ENCODE results near the gene DIO3.

Gene DIO3

DNA sequence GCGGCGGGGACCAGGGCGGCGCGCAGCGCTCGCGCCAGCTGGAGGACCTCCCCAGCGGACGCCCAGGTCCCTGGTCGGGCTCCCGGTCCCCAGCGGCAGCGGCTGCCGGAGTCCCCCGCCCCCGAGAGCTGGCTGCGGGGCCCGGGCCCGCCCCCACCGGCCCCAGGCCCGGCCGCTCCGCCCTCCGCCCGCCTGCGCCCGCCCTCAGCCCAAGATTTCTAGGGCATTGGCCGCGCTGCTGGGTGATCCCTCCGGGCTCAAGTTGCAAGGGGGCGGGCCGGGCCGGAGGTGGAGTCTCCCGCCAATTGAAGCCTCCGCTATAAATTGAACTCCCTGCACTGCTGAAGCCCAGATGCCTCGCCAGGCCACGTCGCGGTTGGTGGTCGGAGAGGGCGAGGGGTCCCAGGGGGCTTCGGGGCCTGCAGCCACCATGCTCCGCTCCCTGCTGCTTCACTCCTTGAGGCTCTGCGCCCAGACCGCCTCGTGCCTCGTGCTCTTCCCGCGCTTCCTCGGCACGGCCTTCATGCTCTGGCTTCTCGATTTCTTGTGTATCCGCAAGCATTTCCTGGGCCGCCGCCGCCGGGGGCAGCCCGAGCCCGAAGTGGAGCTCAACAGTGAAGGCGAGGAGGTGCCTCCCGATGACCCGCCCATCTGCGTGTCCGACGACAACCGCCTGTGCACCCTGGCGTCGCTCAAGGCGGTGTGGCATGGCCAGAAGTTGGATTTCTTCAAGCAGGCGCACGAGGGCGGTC, at the start of gene DIO3:
Gene DIO3, plus strand, starts transcription at position 351 of the 752 bp plus-strand sequence.
- DNase-seq (ENCODE audit: low read depth in 2 of 3, low spot score in 1 of 3), result no peak

DNA sequence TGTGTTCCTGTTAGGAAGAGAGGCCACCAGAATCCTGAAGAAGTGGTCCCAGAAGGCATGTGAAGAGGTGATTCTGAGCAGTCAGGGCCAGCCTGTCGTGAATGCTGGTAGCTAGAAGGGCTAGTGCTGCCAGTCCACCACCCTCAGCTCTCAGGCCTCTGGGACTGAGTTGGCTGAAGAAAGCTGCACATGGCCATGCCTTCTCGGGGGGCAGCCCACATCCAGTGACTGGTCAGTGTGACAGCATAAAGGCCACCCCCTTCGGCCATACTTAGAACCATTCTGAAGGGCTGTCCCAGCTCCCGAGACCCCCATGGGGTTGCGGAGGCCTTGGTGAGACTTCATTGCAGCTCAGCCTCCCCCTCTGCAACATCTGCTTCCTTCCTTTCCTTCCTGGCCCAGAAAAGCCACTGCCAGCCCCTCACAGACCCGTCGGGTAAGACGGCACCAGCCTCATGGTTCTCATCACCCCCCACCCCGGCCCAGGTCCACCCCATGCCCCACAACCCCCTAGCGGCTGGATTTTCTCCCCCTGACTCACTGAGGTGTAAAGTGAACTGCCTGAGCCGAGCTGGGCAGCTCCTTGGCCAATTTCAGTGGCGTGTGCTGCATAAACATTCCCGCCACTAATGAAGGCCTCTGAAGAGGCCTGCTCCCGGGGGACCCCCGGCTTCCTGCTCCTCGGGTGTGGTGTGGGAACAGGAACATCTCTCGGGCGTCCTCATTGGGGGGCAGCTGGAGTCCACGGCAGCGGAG, 49.5 kb upstream of the DIO3 start:
- no peak for DNase-seq (ENCODE audit: low read depth in 2 of 3, low spot score in 1 of 3)

DNA sequence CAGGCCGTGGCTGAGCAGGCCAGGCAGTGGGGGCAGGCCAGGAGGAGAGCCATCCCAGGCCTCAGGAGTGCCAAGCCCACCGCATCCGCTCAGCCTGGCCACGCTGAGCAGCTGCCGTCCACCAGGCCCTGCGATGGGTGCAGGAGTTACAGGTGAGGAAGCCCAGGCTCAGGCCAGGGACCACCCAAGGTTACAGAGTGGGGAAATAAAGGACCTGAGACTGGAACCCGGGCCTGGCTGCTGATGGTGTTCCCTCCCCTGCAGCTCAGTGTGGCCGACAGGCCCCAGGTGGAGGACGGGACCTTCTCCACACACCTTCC, 49.0 kb upstream of the DIO3 start:
- no peak for DNase-seq (ENCODE audit: low read depth in 2 of 3, low spot score in 1 of 3)

DNA sequence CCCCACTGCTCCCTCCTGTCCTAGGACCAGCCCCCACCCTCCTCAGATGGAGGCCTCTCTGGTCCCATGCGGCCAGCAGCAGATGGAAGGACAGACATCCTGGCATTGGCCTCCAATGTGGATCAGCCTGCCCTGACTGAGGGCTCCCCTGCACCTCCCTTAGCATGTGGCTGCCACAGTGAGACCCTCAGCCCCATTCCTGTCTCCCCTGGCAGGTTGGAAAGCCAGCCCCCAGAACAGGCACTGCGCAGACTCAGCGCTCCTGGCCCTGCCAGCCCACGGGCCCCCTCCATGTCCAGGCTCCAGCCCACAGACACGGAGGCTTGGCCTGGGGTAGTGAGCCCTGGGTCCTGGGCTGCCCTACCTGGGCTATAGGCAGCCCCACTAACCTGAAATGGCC, 47.2 kb upstream of the DIO3 start:
- no peak for DNase-seq (ENCODE audit: low read depth in 2 of 3, low spot score in 1 of 3)

DNA sequence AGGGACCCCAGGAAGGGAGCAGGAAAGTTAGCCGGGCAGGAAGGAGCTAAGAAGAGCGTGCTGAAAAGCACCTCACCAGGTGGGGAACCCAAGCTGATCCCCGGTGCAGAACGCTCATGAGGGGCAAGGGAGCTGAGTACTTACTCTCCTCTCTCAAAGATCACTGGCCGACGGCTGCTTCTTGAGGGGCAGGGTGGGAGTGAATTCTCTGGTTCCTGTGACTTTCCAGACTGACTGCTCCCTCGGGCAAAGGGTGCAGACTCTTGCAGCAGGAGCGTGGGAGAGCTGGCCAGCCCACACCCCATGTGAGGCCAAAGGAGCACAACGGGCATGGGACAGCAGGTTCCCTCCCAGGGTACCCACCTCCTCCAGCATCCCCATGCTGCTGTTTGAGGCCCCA, 44.9 kb upstream of the DIO3 start:
- DNase-seq (ENCODE audit: low read depth in 2 of 3, low spot score in 1 of 3), result no peak

DNA sequence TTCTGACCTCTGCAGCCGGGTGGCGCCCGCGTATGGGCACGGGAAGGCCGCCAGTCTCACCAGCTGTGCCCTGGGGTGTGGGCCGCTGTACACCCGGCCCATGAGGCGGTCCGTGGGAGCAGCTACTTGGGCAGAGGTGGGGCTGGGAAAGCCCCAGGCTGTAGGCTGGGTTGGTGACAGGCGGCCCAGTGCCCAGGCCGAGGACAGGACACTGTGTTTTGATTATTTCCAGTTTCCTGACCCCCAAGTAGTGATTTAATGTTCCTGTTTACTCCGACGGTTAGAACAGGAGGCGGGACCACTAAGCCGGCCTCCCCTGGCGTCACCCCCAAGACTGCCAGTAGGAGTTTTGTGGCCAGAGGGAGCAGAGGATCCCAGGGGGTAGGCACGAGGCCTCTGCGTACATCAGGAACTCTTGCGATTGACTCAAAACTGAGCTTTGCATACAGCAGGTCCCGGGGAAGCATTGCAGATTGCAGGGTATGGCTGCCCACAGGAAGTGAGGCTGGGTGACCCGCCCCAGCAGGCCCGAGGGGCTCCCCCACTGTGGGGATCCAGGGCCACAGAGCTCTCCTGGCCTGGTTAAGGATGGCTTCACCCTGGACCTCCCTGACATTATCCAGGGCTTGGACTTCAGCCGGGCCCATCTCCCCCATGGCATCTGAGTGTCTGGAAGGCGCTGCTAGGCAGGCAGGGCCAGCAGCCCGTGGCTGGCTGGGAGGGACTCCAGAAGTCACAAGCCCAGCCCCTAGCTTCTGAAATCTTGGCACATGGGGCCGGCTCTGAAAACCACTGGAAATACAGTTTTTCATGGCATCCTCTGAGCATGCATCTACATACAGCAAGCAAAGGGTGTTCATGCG, 42.5 kb upstream of the DIO3 start:
- no peak for DNase-seq (ENCODE audit: low read depth in 2 of 3, low spot score in 1 of 3)

DNA sequence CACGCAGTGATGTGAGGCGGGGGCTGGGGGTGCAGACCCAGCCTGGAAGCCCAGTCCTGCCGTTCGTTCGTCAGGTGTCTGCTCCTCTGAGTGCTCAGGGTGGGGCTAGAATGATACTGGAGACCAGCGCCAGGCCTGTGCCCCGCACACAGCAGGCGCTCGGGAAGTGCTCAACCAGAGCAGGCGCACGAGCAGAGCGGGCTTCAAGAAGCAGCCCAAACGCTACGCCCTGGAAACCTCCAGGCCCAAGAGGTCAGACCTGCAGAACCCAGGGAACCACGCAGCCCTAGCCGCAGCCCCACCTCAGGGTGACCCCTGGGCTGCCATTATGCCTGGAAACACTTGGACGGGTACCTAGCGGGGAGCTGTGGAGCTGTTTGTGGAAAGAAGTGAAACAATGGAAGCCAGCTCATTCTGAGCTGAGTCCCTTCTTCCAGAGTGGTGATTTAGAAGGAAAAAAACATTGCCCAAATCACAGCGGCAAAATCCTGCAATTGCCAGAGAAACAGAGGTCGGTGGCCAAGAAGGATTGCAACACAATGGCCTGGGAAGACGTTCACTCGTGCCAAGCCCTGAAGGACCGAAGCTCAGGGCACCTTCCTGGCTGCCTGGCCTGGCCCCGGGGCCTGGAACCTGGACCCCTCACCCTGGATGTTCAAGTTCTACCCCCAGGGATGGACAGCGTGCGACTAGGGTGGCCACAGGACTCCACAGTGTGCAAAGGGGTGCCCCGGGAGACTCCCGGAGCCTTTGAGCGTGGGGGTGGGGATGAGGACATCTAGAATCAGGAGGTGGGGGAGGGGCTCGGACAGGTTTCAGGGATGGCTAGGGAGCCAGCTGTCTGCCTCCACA, 40.4 kb upstream of the DIO3 start:
- DNase-seq (ENCODE audit: low read depth in 2 of 3, low spot score in 1 of 3), result no peak

DNA sequence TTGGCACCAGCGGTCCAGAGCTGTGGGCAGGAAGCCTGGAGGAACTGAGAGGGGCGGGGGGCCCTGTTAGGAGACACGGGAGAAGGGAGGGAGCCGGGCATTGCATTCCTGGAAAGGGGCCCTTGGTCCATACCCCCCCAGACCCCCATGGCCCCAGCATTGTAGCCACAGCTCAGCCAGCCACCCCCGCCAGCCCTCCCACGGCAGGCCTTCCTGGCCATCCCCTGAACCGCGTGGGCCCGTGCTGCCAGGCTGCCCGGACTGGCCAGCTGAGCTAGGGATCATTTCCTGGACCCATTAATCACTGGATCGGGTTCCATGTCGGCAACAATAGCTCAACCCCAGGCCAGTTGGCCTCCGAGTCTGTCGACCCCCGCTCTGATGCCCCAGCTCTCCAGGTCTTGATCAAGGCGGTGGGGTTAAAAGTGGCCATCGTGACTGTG, 39.8 kb upstream of the DIO3 start:
- no peak for DNase-seq (ENCODE audit: low read depth in 2 of 3, low spot score in 1 of 3)

DNA sequence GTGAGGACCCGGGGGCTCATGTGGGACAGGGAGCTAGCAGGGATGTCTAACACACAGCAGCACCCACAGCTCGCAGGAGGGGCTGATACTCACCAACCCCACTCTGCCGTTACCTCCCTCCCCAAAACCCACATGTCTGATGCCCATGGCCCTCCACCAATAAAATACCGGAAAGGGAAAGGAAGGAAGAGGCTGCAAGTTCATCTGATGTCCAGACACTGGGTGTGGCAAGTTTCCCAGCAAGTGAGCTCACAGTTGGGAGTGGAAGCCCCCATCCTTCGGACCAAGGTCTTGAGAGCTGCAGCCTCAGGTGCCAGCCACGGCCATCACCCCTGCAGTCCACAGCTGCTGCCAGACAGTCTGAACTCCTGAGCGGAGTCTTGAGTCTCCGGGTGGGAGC, 39.3 kb upstream of the DIO3 start:
- no peak for DNase-seq (ENCODE audit: low read depth in 2 of 3, low spot score in 1 of 3)

DNA sequence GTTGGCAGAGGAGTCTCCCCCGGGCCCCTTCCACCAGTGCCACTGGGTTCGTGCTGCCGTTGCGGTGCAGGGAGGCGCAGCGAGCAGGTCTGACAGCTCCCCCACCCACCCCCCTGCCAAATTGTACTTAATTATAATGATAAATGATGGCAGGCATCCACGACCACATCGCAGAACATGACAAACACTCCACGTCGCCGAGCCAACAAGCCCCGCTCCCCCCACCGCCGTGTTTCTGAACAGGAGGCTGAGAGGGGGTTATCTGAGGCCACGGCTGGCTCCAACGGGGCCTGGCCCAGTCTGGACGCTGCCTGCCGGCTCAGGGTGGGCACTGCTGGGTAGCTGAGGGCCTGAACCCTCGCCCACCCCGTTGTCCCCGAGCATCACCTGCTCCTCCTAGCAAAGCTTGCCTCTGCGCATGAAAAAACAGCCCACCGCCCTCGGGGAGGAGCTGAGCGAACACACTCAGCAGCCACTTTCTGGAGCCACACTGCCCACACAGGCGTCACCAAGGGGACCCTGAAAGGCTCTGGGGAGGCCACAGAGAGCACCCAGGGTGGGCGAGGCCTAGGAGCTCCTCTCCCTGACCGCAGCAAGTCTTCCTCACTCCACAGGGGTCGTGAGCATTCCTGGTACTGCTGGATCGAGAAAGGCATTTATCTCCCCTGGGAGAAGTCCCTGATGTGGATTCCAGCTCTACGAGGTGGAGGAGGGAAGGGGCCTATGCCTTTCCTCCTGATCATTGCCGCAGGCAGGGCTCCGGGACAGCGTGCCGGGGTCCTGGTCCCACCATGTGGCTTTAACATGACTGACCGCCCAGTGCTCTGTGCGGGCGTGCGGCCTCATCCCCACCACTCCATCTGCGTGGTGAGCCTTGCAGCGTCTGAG, 35.4 kb upstream of the DIO3 start:
- no peak for DNase-seq (ENCODE audit: low read depth in 2 of 3, low spot score in 1 of 3)

DNA sequence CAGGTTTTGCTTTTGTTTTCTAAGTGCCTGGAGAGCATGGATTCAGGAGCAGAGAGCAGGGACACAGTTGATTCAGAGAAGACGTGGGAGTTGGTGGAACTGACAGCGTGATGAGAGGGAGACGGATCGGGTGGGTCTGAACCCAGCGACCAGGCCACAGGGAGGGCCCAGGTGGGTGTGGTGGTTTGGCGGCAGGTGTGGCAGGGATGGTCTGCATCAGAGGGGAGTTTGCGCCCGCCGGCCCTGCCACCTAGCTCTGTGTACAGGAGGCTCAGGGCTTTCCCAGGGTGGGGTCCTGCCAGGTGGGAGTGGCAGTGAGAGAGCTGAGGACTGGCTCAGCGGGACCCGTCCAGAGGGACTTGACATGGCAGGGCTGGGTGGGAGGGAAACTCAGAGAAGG, 33.3 kb upstream of the DIO3 start:
- DNase-seq (ENCODE audit: low read depth in 2 of 3, low spot score in 1 of 3), result no peak

DNA sequence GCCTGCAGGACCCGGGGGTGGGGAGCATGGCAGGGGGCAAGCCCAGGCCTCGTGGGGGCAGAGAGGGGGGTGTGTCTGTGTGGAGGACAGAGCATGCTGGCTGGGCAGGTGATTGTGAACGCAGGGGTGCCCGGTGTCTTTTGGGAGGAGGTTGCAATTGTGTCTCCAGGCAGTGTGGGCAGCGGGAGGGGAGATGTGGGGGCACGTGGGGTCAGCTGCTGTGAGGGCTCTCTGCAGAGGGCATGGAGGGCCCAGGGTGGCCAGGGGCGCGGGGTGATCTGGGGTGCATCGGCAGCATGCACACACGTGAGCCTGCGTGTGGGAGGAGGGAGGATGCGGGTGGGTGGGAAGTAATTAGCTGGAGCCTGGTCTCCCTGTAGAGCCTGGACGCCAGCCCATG, 32.2 kb upstream of the DIO3 start:
- no peak for DNase-seq (ENCODE audit: low read depth in 2 of 3, low spot score in 1 of 3)

DNA sequence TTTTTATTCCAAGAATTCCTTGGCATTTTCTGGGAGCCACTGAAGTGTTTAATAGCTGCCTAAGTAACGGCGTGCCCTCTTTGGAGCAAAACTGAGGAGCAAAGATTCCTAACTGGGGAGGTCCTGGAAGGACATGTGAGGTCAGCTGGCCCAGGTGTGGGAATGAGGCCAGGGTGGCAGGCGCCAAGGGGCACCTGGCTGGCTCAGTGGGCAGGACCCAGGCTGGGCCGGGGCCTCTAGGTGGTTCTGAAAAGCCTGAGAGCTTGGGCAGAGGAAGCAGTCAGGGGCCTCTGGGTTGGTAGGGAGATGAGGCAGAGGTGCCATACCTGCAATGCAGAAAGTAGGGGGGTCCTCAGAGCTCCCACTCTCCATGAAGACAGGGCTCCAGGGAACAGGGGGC, 27.1 kb upstream of the DIO3 start:
- no peak for DNase-seq (ENCODE audit: low read depth in 2 of 3, low spot score in 1 of 3)

DNA sequence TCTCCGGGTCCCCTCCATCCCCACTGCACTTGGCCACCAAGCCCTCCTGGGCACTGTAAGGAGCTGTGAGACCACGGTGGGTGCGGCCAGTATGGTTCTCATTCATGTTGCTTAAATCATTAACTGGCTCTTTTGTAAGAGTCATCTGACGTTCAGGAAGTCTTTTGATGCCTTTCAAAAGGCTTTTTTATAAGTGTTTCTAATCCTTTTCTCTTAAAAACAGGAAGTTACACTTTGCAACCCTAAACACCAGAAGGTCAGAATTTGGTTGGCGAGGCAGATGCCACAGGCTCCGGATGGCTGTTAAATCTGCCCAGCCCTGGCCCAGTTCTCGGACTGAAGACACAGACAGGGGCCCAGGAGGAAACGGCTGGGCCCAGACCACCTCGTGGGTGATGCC, 26.1 kb upstream of the DIO3 start:
- DNase-seq (ENCODE audit: low read depth in 2 of 3, low spot score in 1 of 3), result no peak

DNA sequence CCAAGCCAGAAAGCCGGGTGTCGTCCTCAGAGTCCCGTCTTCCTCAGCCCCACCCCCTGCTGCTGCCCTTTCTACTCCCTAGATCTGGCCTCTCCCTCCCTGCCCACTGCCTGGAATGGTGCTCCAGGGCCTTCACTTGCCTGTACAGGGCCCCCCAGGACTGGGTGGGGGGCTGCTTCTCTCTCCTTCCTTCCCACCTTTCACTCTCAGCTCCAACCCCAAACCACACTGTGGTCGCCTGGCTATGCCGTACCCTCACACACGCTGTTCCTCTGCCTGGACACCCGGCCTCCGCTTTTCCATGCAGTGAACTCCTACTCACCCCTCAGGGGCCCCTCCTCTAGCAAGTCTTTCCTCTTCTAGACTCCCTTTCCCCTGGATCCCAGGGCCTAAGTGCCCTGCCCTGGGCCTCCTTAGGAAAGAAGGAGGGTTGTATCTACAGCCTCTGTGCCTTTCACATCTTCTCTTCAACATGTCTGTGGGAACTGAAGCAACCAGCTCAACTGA, 25.5 kb upstream of the DIO3 start:
- DNase-seq (ENCODE audit: low read depth in 2 of 3, low spot score in 1 of 3), result no peak

DNA sequence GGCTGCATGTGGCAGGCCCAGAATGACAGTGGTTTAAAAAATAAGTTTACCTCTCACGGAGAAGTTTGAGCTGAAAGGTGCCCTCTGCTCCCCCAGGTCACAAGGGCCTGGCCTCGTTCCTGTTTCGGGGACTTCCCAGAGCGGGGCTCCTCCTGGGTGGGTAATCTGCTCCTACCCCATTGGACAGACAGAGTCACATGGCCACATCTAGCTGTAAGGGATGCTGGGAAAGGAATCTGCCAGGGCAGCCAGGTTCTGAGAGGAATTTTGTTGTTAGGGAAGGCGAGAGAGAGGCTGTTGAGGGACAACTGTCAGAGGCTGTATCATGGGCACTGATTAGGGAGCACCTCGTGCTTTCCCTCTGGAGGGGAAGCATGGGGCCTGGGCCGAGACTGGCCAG, 24.0 kb upstream of the DIO3 start:
- DNase-seq (ENCODE audit: low read depth in 2 of 3, low spot score in 1 of 3), result no peak

DNA sequence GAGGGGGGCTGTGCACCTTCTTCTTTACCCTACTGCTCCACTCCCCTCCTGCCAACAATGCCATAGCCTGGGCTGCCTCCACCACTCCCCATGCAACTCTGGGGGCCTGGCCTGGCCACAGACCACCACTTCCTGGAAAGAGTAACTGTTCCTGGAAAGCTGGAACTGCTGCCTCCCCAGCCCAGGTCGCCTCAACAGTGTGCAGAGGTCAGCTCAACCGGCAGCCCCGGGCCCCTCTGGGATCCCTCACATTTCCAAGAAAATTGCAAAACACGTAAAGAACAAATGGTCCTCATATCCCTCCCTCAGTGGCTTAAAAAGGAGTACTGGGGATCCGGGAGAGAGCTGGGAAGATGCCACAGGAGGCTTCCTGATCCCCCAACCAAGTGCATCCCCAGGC, 22.4 kb upstream of the DIO3 start:
- no peak for DNase-seq (ENCODE audit: low read depth in 2 of 3, low spot score in 1 of 3)

DNA sequence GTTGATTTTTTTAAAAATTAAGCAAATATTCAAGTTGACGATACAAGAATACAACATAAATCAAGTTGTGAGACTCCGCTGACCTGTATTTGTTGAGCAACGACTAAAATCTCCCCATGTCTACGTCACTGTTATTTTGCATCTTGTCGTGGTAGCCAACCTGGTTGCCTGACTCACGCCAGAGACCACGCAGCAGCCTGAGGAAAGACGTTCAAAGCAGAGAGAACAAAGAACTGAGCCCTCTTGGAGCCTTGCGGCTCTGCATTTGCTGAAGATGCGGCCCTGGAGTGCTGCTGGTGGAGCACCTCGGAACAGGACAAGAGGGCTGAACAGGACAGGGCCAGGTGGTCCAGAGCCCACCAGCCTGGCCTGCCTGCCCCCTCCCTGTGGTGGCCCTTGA, 21.4 kb upstream of the DIO3 start:
- no peak for DNase-seq (ENCODE audit: low read depth in 2 of 3, low spot score in 1 of 3)

DNA sequence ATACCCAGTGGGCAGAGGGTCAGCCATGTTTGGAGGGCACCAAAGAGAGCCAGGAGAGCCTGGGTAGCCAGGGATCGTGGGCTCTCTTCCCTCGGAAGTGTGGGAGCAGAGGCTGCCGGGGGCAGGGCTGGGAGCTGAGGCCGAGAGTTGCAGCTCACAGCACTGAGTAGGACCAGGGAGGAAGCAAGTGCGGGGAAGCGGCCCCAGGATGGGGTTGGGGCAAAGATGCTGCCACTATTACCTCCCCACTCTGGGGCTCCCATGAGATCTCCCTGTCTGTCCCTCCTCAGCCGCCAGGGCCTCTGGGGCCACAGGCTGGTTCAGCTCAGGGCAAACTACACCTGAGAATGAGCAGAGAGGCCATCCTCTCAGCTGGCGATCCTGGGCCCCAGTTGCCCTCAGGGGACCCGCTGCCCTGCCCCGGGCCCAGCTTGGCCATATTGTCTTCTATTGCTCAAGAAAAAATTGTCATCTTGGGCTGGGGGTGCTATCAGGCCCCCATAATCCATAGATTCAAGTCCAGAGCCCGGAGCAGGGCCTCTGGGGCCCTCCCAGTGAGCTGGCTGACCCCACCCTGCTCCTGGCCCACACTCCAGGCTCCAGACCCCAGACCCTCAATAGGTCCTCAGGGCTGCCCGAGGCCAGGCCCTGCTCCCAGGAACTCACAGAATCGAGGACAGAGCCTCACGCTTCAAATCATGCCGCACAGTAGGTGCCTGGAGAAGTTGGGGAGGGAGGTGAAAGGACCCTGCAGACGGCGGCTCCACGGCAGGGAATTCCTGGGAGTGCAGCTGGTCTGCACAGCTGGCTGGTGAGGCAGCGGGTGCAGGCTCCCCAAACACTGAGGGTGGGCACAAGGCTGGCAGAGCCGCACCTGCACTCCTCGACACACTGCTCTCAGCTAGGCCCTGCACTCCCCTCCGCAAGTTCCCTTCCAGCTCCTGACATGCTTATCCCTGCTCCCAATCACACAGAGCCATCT, 20.5 kb upstream of the DIO3 start:
- no peak for DNase-seq (ENCODE audit: low read depth in 2 of 3, low spot score in 1 of 3)
